Endothelial cell of umbilical vein (primary cell): ENCODE data around the gene DNAI1. TPM values are rescaled to one million over a fixed set of nuclear protein-coding genes. Genes with fewer than 3 reads are reported as not detected.

Experiments used
- BruUV-seq: library from RNA; stranded (reverse); fragments of 400-500 nt; replicated peaks from 2 replicates; lab custom pipeline; 2021; lab: Mats Ljungman, UMichigan
- CTCF ChIA-PET: fragments of 300-600, 350-600 bp; sonication (Branson Sonifier 250); formaldehyde crosslinking; loops from one replicate; lab custom pipeline; 2021; ENCODE audit warnings: antibody characterized with exemption, inconsistent platforms; lab: Charles Lee
- POLR2A ChIA-PET: fragments of 300-600, 350-600 bp; sonication (Branson Sonifier 250); formaldehyde crosslinking; loops from one replicate; lab custom pipeline; 2021; ENCODE audit warnings: antibody characterized with exemption, inconsistent platforms; lab: Charles Lee
- DNase-seq: peaks from one replicate; pipeline ENCODE4 v3.0.0-alpha.2; 2011; ENCODE audit warnings: low read depth, low spot score
- FAIRE-seq: peaks from 2 replicates; lab custom pipeline; 2011; peaks lifted over from hg19 to GRCh38; lab: Jason Lieb, UNC
- H2AFZ ChIP-seq: 2 replicates; pipeline ENCODE4 v1.6.0; 2012; ENCODE audit warnings: low read depth, low read length, control low read depth, inconsistent platforms
- H3K27ac ChIP-seq: 2 replicates; pipeline ENCODE4 v1.5.1; 2011; ENCODE audit warnings: low read depth, mild to moderate bottlenecking, control low read depth, low read length, moderate library complexity; ENCODE audit not compliant: insufficient read depth
- H3K27me3 ChIP-seq, 2 experiments: 2 replicates each; pipeline versions ENCODE4 v1.6.0 to v1.6.1; 2011; ENCODE audit warnings: low read length in 2 of 2, mixed read lengths in 1 of 2; ENCODE audit not compliant: control insufficient read depth in 2 of 2, insufficient read depth in 2 of 2
- H3K36me3 ChIP-seq, 2 experiments: 2 replicates in 1 of 2; 3 replicates in 1 of 2; pipeline ENCODE4 v1.5.1; 2011; ENCODE audit warnings: low read length in 2 of 2, mild to moderate bottlenecking in 1 of 2, moderate library complexity in 1 of 2; ENCODE audit not compliant: control insufficient read depth in 2 of 2, insufficient read depth in 2 of 2; ENCODE audit errors: extremely low read depth in 1 of 2
- H3K4me1 ChIP-seq: 3 replicates; pipeline ENCODE4 v1.5.1; 2011; ENCODE audit warnings: mild to moderate bottlenecking, low read length; ENCODE audit not compliant: control insufficient read depth, insufficient read depth; ENCODE audit errors: extremely low read depth
- H3K4me2 ChIP-seq: 2 replicates; pipeline ENCODE4 v1.6.1; 2011; ENCODE audit warnings: low read length, control low read depth, mixed read lengths; ENCODE audit not compliant: insufficient read depth
- H3K4me3 ChIP-seq, 3 experiments: fragments of 200-600 bp in 1 of 3; sonication (generic), shearing (Covaris generic) in 1 of 3; replicated peaks in 1 of 3; 2 replicates each; pipeline ENCODE4 v1.5.1; 2011 to 2016; ENCODE audit warnings: control low read depth in 3 of 3, low read length in 3 of 3, mild to moderate bottlenecking in 2 of 3, inconsistent platforms in 1 of 3, low read depth in 1 of 3, moderate library complexity in 1 of 3; ENCODE audit not compliant: insufficient read depth in 1 of 3
- H3K79me2 ChIP-seq: 2 replicates; pipeline ENCODE4 v1.6.0; 2012; ENCODE audit warnings: low read length, inconsistent platforms; ENCODE audit not compliant: control insufficient read depth, insufficient read depth
- H3K9ac ChIP-seq: replicated peaks from 2 replicates; pipeline ENCODE3; 2011; ENCODE audit warnings: low read length, control low read depth; ENCODE audit not compliant: insufficient read depth; ENCODE audit errors: extremely low read depth
- H3K9me1 ChIP-seq: replicated peaks from 3 replicates; pipeline ENCODE4 v1.6.0; 2011; ENCODE audit warnings: mild to moderate bottlenecking, low read length; ENCODE audit not compliant: control insufficient read depth, insufficient read depth; ENCODE audit errors: extremely low read depth
- H3K9me3 ChIP-seq: replicated peaks from 2 replicates; pipeline ENCODE4 v1.5.1; 2012; ENCODE audit warnings: low read length, inconsistent platforms; ENCODE audit not compliant: control insufficient read depth, insufficient read depth
- H4K20me1 ChIP-seq: replicated peaks from 2 replicates; pipeline ENCODE3; 2011; ENCODE audit warnings: mild to moderate bottlenecking, low read length; ENCODE audit not compliant: control insufficient read depth, insufficient read depth; ENCODE audit errors: extremely low read depth
- CTCF ChIP-seq, 2 donors: IDR thresholded peaks; 1 replicate in 1 of 2; 2 replicates in 1 of 2; pipeline ENCODE4 v1.5.1; 2011; ENCODE audit warnings: low read length in 2 of 2, mild to moderate bottlenecking in 2 of 2, moderate library complexity in 2 of 2, control low read depth in 1 of 2, inconsistent platforms in 1 of 2, low read depth in 1 of 2; ENCODE audit not compliant: insufficient read depth in 1 of 2; ENCODE audit errors: extremely low read depth in 1 of 2
- EZH2 ChIP-seq: IDR thresholded peaks from 2 replicates; pipeline ENCODE4 v1.6.1; 2012; ENCODE audit warnings: borderline replicate concordance, low read depth, mild to moderate bottlenecking, moderate library complexity, low read length, inconsistent platforms; ENCODE audit not compliant: severe bottlenecking
- FOS ChIP-seq: IDR thresholded peaks from 2 replicates; pipeline ENCODE4 v1.6.1; 2011; ENCODE audit warnings: mild to moderate bottlenecking, low read length, moderate library complexity, borderline replicate concordance; ENCODE audit not compliant: insufficient read depth
- GATA2 ChIP-seq: IDR thresholded peaks from 2 replicates; pipeline ENCODE4 v1.7.0; 2011; ENCODE audit warnings: low read depth, mild to moderate bottlenecking, moderate library complexity, mixed read lengths, low read length; ENCODE audit not compliant: insufficient read length, insufficient read depth
- JUN ChIP-seq: IDR thresholded peaks from 2 replicates; pipeline ENCODE4 v1.6.1; 2011; ENCODE audit warnings: borderline replicate concordance, low read depth; ENCODE audit not compliant: insufficient read length, insufficient read depth
- MAX ChIP-seq: IDR thresholded peaks from 2 replicates; pipeline ENCODE4 v1.6.1; 2011; ENCODE audit not compliant: insufficient read depth, insufficient read length
- MYC ChIP-seq: IDR thresholded peaks from one replicate; pipeline ENCODE4 v1.6.1; 2011; ENCODE audit warnings: mild to moderate bottlenecking, low read depth, low read length
- POLR2A ChIP-seq: IDR thresholded peaks from 2 replicates; pipeline ENCODE4 v1.6.1; 2012; ENCODE audit warnings: low read depth, mild to moderate bottlenecking, control low read depth, low read length
- POLR2AphosphoS5 ChIP-seq: IDR thresholded peaks from 2 replicates; pipeline ENCODE4 v1.6.1; 2012; ENCODE audit warnings: low read depth, mild to moderate bottlenecking, control low read depth, low read length, moderate library complexity; ENCODE audit not compliant: insufficient read depth
- dilution Hi-C: fragments of 300-500 bp; cut with MboI; formaldehyde crosslinking; loops from one replicate; pipeline ENCODE4 v1.15.0; 2019; ENCODE audit warnings: low sequenced_read_pairs; ENCODE audit not compliant: extremely low pct_ligation_motif_present
- intact Hi-C: fragments of 100-400 bp; cut with micrococcal nuclease; formaldehyde crosslinking; loops from one replicate; pipeline ENCODE4 v1.10.0; 2022
- polyA plus RNA-seq, 4 experiments: library from polyadenylated mRNA; depleted of rRNA in 3 of 4; stranded (reverse) in 3 of 4; unstranded in 1 of 4; fragments of >200 nt; gene quantifications; 2 replicates each; pipeline versions ENCODE4 v1.2.1 to v1.2.3, GENCODE V29; 2011 to 2012; ENCODE audit warnings: missing spikeins in 1 of 4
- total RNA-seq: library from RNA; stranded (reverse); gene quantifications from 2 replicates; pipeline ENCODE4 v1.2.3, GENCODE V29; 2021

DNAI1 gene
- total and polyA plus RNA-seq, 2 donors (not counting 3 experiments of a cell fraction or from before 2014, with no cell fraction given): not detected

GRCh38 chr9:34507556-34507955 is 49.0 kb downstream of the DNAI1 start:
- Histone ChIP-seq H3K27ac (no peak overlapping the region), H3K36me3 (no peaks in the 10 kb centered on the region), H2AFZ (no peak overlapping the region), H4K20me1 (no peaks in the 10 kb centered on the region), H3K4me3 (no peak overlapping the region), H3K4me2 (no peak overlapping the region), H3K9ac (no peak overlapping the region), H3K79me2 (no peaks in the 10 kb centered on the region), H3K27me3 (peaks cover 10 to 14% of the 10 kb centered on the region in 2 experiments), H3K9me1 (no peaks in the 10 kb centered on the region), H3K4me1 (no peaks in the 10 kb centered on the region), H3K9me3 (no peaks in the 10 kb centered on the region)
- DNase-seq (no peak), FAIRE-seq (no peak)
- BruUV-seq: no TSS peak
- CTCF ChIA-PET: interaction anchor here (1.0 to 2.7 kb wide), 5 partner anchors 40 to 104 kb away, joined by 3 to 19 read pairs (median 11); no protein-coding TSS in a partner anchor
- TF ChIP-seq MYC (no peak), POLR2A (no peak), JUN (no peak), CTCF (IDR thresholded peaks at IDR 0.05; ENCODE audit: extremely low read depth in 1 of 2, insufficient read depth in 1 of 2, low read depth in 1 of 2, low read length in 2 of 2) (no peak), EZH2 (no peak), POLR2AphosphoS5 (no peak), MAX (no peak), FOS (no peak), GATA2 (no peak)
- POLR2A ChIA-PET: no interaction called here
- dilution Hi-C loops: loop anchor here (25.0 kb wide), 1 partner anchor 95 kb away; no protein-coding TSS in a partner anchor
- intact Hi-C loops: no loop called here
